Measurements from ENCODE around the gene SUN5. TPM values are rescaled to one million over a fixed set of nuclear protein-coding genes. Genes with fewer than 3 reads are reported as not detected.

SUN5 gene
- total RNA-seq, 1 donor from 2014 or later: not detected

- TF ChIP-seq CTCF (IDR thresholded peaks at IDR 0.05; ENCODE audit: insufficient read depth, low read length, severe bottlenecking): no peak
- Histone ChIP-seq H3K36me3 (ENCODE audit: control insufficient read depth, insufficient read depth, low read length) (no peaks in the 10 kb centered on the region), H3K27me3 (ENCODE audit: control insufficient read depth, insufficient read depth, low read length) (no peaks in the 10 kb centered on the region), H3K4me3 (ENCODE audit: low read depth, low read length) (no peak overlapping the region)
- FAIRE-seq: no peak
- no peak for DNase-seq (ENCODE audit: low read depth)
Measured at GRCh38 chr20:33042983-33043730, 38.9 kb upstream of the SUN5 start.

- DNase-seq (ENCODE audit: low read depth) (no peak), FAIRE-seq (no peak)
- Histone ChIP-seq H3K4me3 (ENCODE audit: low read depth, low read length) (no peak overlapping the region), H3K36me3 (ENCODE audit: control insufficient read depth, insufficient read depth, low read length) (no peaks in the 10 kb centered on the region), H3K27me3 (ENCODE audit: control insufficient read depth, insufficient read depth, low read length) (no peaks in the 10 kb centered on the region)
- TF ChIP-seq CTCF (IDR thresholded peaks at IDR 0.05; ENCODE audit: insufficient read depth, low read length, severe bottlenecking): no peak
Measured at GRCh38 chr20:33042430-33042829, 38.2 kb upstream of the SUN5 start.

GRCh38 chr20:33038243-33038642, 34.0 kb upstream of the SUN5 start:
- Histone ChIP-seq H3K27me3 (ENCODE audit: control insufficient read depth, insufficient read depth, low read length) (no peaks in the 10 kb centered on the region), H3K36me3 (ENCODE audit: control insufficient read depth, insufficient read depth, low read length) (no peaks in the 10 kb centered on the region), H3K4me3 (ENCODE audit: low read depth, low read length) (no peak overlapping the region)
- DNase-seq (ENCODE audit: low read depth): no peak
- TF ChIP-seq CTCF (IDR thresholded peaks at IDR 0.05; ENCODE audit: insufficient read depth, low read length, severe bottlenecking): no peak
- FAIRE-seq: peak; percentile 55

GRCh38 chr20:33037456-33037855, 33.2 kb upstream of the SUN5 start:
- no peaks in the 10 kb centered on the region for H3K27me3 ChIP-seq (ENCODE audit: control insufficient read depth, insufficient read depth, low read length)
- H3K36me3 ChIP-seq (ENCODE audit: control insufficient read depth, insufficient read depth, low read length): no peaks in the 10 kb centered on the region
- no peak for TF ChIP-seq CTCF (IDR thresholded peaks at IDR 0.05; ENCODE audit: insufficient read depth, low read length, severe bottlenecking)
- no peak overlapping the region for H3K4me3 ChIP-seq (ENCODE audit: low read depth, low read length)
- no peak for DNase-seq (ENCODE audit: low read depth)
- no peak for FAIRE-seq

- Histone ChIP-seq H3K4me3 (ENCODE audit: low read depth, low read length) (no peak overlapping the region), H3K27me3 (ENCODE audit: control insufficient read depth, insufficient read depth, low read length) (no peaks in the 10 kb centered on the region), H3K36me3 (ENCODE audit: control insufficient read depth, insufficient read depth, low read length) (no peaks in the 10 kb centered on the region)
- FAIRE-seq (no peak), DNase-seq (ENCODE audit: low read depth) (no peak)
- no peak for TF ChIP-seq CTCF (IDR thresholded peaks at IDR 0.05; ENCODE audit: insufficient read depth, low read length, severe bottlenecking)
Measured at GRCh38 chr20:33034901-33035492, 30.8 kb upstream of the SUN5 start.
